ENCODE data around the gene METTL2B. TPM values are rescaled to one million over a fixed set of nuclear protein-coding genes. Genes with fewer than 3 reads are reported as not detected.

The METTL2B gene
- total and polyA plus RNA-seq, 2 donors (not counting 1 experiment from before 2014, with no cell fraction given): 8.9 to 22.7 TPM

GRCh38 chr7:128427289-128427891 lies 49.2 kb upstream of the METTL2B start:
- Mint-ChIP-seq H3K9me3 (ENCODE audit: insufficient read depth) (no peaks in the 10 kb centered on the region), H3K27ac (no peak overlapping the region), H3K4me1 (no peaks in the 10 kb centered on the region), H3K4me3 (no peak overlapping the region), H3K27me3 (no peaks in the 10 kb centered on the region)
- no peaks in the 10 kb centered on the region for H3K79me2 ChIP-seq (ENCODE audit: control insufficient read depth, insufficient read depth, low read length)
- ChIA-PET POLR2A (interaction anchor here (1.0 to 1.9 kb wide), 2 partner anchors 28 to 34 kb away, joined by 5 to 8 read pairs; partner anchors contain the start of gene HILPDA), CTCF (interaction anchor here (0.6 to 12.8 kb wide), 23 partner anchors 12 to 786 kb away, joined by 3 to 541 read pairs (median 5); partner anchors contain the start of genes ATP6V1F, GARIN1A, HILPDA and IMPDH1)
- ATAC-seq (ENCODE audit: low read depth): peak; percentile 82
- no peak overlapping the region for H2AFZ ChIP-seq (ENCODE audit: insufficient read depth, low read depth, low read length, poor library complexity, severe bottlenecking)
- no peak overlapping the region for H3K4me2 ChIP-seq (replicated peaks; ENCODE audit: low read depth, low read length, poor library complexity, severe bottlenecking)
- no peaks in the 10 kb centered on the region for H3K9me3 ChIP-seq (ENCODE audit: control extremely low read depth in 1 of 3, control insufficient read depth in 2 of 3, insufficient read depth in 1 of 3, low read length in 2 of 3)
- H3K4me3 ChIP-seq (ENCODE audit: control extremely low read depth in 1 of 5, extremely low read depth in 1 of 5, insufficient read depth in 1 of 5, low read depth in 2 of 5, low read length in 4 of 5): no peak overlapping the region
- no peaks in the 10 kb centered on the region for H3K4me1 ChIP-seq (ENCODE audit: control insufficient read depth in 2 of 2, insufficient read depth in 2 of 2, low read length in 2 of 2)
- H3K9ac ChIP-seq (ENCODE audit: low read length): no peak overlapping the region
- H3K27ac ChIP-seq (ENCODE audit: low read length in 2 of 2): no peak overlapping the region
- 45% methylated on average over 4 of the region's 7 CpGs for WGBS (ENCODE audit: insufficient coverage)
- intact Hi-C loops (cut with micrococcal nuclease): loop anchor here (1.0 kb wide), 4 partner anchors 17 to 49 kb away; partner anchors contain the start of genes HILPDA and METTL2B
- no peaks in the 10 kb centered on the region for H4K20me1 ChIP-seq (ENCODE audit: control insufficient read depth, insufficient read depth, low read length, poor library complexity, severe bottlenecking)
- TF ChIP-seq EZH2 (IDR thresholded peaks at IDR 0.05; ENCODE audit: borderline replicate concordance, insufficient read depth, low read depth, low read length, poor library complexity, severe bottlenecking) (no peak), CTCF (IDR thresholded peaks at IDR 0.05) (peak; percentile 97)
- no peaks in the 10 kb centered on the region for H3K36me3 ChIP-seq (replicated peaks in 1 of 2; ENCODE audit: control extremely low read depth in 1 of 2, control insufficient read depth in 1 of 2, extremely low read depth in 1 of 2, insufficient read depth in 2 of 2, low read length in 1 of 2)
- no peaks in the 10 kb centered on the region for H3K27me3 ChIP-seq (replicated peaks in 1 of 4; ENCODE audit: control extremely low read depth in 1 of 4, control insufficient read depth in 3 of 4, insufficient read depth in 4 of 4, low read length in 3 of 4)
- peak; percentile 73 for DNase-seq

GRCh38 chr7:128430207-128430606 lies 46.3 kb upstream of the METTL2B start:
- Histone ChIP-seq H3K4me2 (replicated peaks; ENCODE audit: low read depth, low read length, poor library complexity, severe bottlenecking) (no peak overlapping the region), H3K4me3 (ENCODE audit: control extremely low read depth in 1 of 5, extremely low read depth in 1 of 5, insufficient read depth in 1 of 5, low read depth in 2 of 5, low read length in 4 of 5) (no peak overlapping the region), H3K27me3 (replicated peaks in 1 of 4; ENCODE audit: control extremely low read depth in 1 of 4, control insufficient read depth in 3 of 4, insufficient read depth in 4 of 4, low read length in 3 of 4) (no peaks in the 10 kb centered on the region), H3K9me3 (ENCODE audit: control extremely low read depth in 1 of 3, control insufficient read depth in 2 of 3, insufficient read depth in 1 of 3, low read length in 2 of 3) (no peaks in the 10 kb centered on the region), H3K4me1 (ENCODE audit: control insufficient read depth in 2 of 2, insufficient read depth in 2 of 2, low read length in 2 of 2) (no peaks in the 10 kb centered on the region), H4K20me1 (ENCODE audit: control insufficient read depth, insufficient read depth, low read length, poor library complexity, severe bottlenecking) (no peaks in the 10 kb centered on the region), H3K27ac (ENCODE audit: low read length in 2 of 2) (no peak overlapping the region), H2AFZ (ENCODE audit: insufficient read depth, low read depth, low read length, poor library complexity, severe bottlenecking) (no peak overlapping the region), H3K36me3 (replicated peaks in 1 of 2; ENCODE audit: control extremely low read depth in 1 of 2, control insufficient read depth in 1 of 2, extremely low read depth in 1 of 2, insufficient read depth in 2 of 2, low read length in 1 of 2) (no peaks in the 10 kb centered on the region), H3K9ac (ENCODE audit: low read length) (no peak overlapping the region), H3K79me2 (ENCODE audit: control insufficient read depth, insufficient read depth, low read length) (no peaks in the 10 kb centered on the region)
- Mint-ChIP-seq H3K4me1 (no peaks in the 10 kb centered on the region), H3K27me3 (no peaks in the 10 kb centered on the region), H3K4me3 (no peak overlapping the region), H3K9me3 (ENCODE audit: insufficient read depth) (no peaks in the 10 kb centered on the region), H3K27ac (no peak overlapping the region)
- ChIA-PET CTCF (interaction anchor here (6.7 to 12.8 kb wide), 4 partner anchors 9 to 31 kb away, joined by 133 to 541 read pairs (median 236); partner anchors contain the start of genes HILPDA and IMPDH1), POLR2A (no interaction called here)
- ATAC-seq (ENCODE audit: low read depth): no peak
- TF ChIP-seq CTCF (IDR thresholded peaks at IDR 0.05) (no peak), EZH2 (IDR thresholded peaks at IDR 0.05; ENCODE audit: borderline replicate concordance, insufficient read depth, low read depth, low read length, poor library complexity, severe bottlenecking) (no peak)
- no peak for DNase-seq
- intact Hi-C loops (cut with micrococcal nuclease): no loop called here
- WGBS (ENCODE audit: insufficient coverage): 90% methylated on average over 3 of the region's 3 CpGs

Measured in B cell (primary cell).